Cerebellar cortex (tissue), 1 donor: Measurements from ENCODE around the gene CMA1.
"Not testable (repeated sequence)": the region's sequence is repeated elsewhere in the genome, so short reads cannot be mapped to it uniquely, and the experiment has no call there.

ENCODE experiments used
- DNase-seq: peaks from one replicate; pipeline ENCODE4 v3.0.0-alpha.2; 2015; ENCODE audit warnings: low spot score

The CMA1 gene, protein sequence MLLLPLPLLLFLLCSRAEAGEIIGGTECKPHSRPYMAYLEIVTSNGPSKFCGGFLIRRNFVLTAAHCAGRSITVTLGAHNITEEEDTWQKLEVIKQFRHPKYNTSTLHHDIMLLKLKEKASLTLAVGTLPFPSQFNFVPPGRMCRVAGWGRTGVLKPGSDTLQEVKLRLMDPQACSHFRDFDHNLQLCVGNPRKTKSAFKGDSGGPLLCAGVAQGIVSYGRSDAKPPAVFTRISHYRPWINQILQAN

DNA sequence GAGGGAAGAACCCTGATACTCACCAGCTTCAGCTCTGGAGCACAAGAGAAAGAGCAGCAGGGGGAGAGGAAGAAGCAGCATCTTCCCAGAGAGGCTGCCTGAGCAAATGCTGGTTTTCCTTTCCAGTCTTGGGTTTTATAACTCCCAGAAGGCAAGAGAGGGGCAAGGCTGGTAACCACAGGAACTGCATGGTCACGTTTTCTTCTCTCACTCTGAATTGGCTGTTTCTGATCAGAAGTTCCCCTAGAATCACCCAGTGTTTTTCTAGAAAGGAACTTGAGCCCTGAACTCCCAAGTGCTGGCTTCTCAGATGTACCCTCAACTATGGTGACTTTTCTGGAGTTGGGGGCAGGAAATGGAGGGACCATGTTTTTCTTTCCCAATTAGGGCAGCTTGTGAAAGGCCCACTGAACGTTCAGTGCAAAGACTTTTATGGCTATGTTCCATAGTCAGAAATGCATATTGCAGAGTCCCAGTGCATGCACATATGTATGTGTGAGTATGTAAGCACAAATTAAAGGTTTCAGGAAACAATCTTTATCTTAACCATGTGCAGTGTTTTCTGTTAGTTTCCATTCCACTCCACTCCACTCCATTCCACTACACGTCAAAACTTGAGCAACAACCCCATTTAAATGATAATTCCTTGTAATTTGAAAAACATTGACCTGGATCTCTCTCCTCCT is at the start of gene CMA1:
CMA1 (minus strand) TSS at position 111 of the 686 bp plus-strand sequence; CDS start at position 81, 30 bp downstream.
- DNase-seq: no peak

GRCh38 chr14:24556756-24557155 is 48.7 kb upstream of the CMA1 start:
- DNase-seq: no peak

DNA sequence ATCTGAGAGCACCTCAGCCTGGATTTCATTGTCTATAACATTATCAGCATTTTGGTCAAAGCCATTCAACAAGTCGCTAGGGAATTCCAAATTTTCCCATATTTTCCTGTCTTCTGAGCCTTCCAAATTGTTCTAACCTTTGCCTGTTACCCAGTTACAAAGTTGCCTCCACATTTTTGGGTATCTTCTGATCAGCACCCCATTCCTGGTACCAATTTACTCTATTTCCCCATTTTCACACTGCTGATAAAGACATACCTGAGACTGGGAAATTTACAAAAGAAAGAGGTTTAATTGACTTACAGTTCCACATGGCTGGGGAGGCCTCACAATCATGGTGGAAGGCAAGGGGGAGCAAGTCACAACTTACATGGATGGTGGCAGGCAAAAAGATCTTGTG is 41.0 kb upstream of the CMA1 start:
- DNase-seq: not testable (repeated sequence)

GRCh38 chr14:24542346-24542936 is 34.4 kb upstream of the CMA1 start:
- DNase-seq: no peak

GRCh38 chr14:24535737-24536136 is 27.7 kb upstream of the CMA1 start:
- no peak for DNase-seq

- no peak for DNase-seq
These were observed 26.2 kb upstream of the CMA1 start for GRCh38 chr14:24534286-24534685.

DNA sequence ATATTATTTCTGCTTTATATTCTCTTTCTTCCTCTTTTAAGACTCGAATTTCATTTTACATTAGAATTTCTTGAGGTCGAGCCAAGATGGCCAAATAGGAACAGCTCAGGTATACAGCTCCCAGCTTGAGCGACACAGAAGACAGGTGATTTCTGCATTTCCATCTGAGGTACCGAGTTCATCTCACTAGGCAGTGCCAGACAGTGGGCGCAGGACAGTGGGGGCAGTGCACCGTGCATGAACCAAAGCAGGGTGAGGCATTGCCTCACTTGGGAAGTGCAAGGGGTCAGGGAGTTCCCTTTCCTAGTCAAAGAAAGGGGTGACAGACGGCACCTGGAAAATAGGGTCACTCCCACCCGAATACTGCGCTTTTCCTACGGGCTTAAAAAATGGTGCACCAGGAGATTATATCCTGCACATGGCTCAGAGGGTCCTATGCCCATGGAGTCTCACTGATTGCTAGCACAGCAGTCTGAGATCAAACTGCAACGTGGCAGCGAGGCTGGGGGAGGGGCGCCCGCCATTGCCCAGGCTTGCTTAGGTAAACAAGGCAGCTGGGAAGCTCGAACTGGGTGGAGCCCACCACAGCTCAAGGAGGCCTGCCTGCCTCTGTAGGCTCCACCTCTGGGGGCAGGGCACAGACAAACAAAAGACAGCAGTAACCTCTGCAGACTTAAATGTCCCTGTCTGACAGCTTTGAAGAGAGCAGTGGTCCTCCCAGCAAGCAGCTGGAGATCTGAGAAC is 18.0 kb upstream of the CMA1 start:
- DNase-seq: not testable (repeated sequence)

GRCh38 chr14:24518851-24519250 is 10.8 kb upstream of the CMA1 start:
- DNase-seq: no peak

DNA sequence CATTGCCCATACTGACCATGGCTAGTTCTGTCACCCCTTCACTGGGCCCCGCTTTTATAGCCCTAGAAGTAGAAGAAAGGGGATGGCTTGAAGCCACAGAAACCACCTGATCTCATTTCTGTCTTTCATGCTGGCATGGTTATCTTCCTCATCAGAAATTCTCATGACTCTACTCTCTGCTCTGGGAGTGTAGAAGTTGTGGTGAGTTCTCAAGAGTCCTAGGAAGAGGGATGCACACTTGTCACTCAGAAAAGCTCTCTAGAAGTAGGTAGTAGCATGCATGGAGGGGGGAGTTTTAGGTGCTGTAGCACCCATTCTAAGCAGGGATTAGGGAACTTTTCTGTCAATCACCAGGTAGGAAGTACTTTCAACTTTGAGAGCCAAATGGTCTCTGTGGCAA is 6.1 kb upstream of the CMA1 start:
- DNase-seq: no peak

- DNase-seq: no peak
These were observed 4.9 kb upstream of the CMA1 start for GRCh38 chr14:24513009-24513408.

DNA sequence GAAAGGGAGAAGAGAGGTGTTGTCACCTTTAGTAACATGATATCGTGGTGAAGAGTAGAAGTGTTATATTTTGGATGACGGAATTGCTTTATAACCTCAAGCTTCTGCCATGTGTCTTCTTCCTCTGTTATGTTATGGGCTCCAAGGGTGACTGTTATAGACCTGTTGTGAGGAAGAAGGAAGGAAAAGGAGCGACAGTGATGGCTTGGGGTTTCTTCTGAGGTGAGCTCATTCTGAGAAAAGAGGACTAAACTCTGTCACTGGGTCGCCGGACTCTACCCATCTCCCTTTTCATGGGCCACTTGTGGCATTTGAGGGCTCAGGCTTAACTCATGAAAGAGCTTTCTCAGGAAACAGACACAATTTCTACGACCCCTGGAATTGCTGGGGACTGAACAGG is 1.6 kb downstream of the CMA1 start:
- DNase-seq: no peak

- no peak for DNase-seq
These were observed 3.6 kb downstream of the CMA1 start for GRCh38 chr14:24504425-24504950.

GRCh38 chr14:24491586-24492408 is 16.3 kb downstream of the CMA1 start:
- not testable (repeated sequence) for DNase-seq

GRCh38 chr14:24483604-24484252 is 24.3 kb downstream of the CMA1 start:
- DNase-seq: no peak

DNA sequence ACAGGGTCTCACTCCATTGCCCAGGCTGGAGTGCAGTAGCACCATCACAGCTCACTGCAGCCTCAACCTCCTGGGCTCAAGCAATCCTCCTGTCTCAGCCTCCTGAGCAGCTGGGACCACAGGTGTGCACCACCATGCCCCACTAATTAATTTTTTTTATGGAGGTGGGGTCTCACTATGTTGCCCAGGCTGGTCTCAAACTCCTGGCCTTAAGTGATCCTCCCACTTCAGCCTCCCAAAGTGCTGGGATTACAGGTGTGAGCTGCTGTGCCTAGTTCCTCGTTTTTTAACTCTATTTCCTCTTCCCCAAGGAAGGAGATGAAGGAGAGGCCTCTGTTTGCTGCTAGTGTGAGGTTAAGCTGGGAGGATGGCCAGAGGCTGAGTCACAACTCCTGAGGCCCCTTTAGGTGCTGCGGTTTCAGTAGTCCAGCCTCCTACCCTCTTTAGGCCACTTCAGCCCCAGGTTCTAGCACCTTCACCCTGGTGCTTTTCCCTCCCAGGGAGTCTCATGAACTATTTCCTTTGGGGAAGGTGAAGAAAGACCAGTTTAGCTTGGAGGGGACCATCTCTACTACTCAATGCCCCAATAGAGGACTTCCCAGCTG is 25.3 kb downstream of the CMA1 start:
- DNase-seq: not testable (repeated sequence)

GRCh38 chr14:24481622-24482324 is 26.3 kb downstream of the CMA1 start:
- peak; percentile 29 for DNase-seq

DNA sequence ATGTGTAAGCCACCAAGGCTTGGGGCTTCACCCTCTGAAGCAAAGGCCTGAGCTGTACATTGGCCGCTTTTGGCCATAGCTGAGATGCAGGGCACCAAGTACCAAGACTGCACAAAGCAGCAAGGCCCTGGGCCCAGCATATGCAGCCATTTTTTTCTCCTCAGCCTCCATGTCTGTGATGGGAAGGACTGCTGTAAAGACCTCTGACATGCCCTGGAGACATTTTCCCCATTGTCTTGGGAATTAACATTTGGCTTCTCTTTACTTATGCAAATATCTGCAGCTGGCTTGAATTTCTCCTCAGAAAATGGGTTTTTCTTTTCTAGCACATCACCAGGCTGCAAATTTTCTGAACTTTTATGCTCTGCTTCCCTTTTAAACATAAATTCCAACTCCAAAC is 28.1 kb downstream of the CMA1 start:
- DNase-seq: not testable (repeated sequence)

- no peak for DNase-seq
These were observed 32.8 kb downstream of the CMA1 start for GRCh38 chr14:24475261-24475660.

DNA sequence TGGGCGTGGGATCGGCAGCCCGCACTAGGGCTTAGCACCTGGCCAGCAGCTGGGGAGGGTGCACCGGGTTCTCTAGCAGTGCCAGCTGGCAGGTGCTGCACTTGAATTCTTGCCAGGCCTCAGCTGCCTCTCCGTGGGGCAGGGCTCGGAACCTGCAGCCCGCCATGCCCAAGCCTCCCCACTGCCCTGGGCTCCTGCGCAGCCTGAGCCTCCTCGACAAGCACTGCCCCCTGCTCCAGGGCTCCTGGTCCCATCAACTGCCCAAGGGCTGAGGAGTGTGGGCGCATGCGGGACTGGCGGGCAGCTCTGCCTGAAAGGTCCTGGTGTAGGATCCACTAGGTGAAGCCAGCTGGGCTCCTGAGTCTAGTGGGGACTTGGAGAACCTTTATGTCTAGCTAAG is 34.9 kb downstream of the CMA1 start:
- DNase-seq: no peak

GRCh38 chr14:24470450-24470849 is 37.6 kb downstream of the CMA1 start:
- not testable (repeated sequence) for DNase-seq
